Measurements from ENCODE around the gene PRPS1.

PRPS1 gene

DNA sequence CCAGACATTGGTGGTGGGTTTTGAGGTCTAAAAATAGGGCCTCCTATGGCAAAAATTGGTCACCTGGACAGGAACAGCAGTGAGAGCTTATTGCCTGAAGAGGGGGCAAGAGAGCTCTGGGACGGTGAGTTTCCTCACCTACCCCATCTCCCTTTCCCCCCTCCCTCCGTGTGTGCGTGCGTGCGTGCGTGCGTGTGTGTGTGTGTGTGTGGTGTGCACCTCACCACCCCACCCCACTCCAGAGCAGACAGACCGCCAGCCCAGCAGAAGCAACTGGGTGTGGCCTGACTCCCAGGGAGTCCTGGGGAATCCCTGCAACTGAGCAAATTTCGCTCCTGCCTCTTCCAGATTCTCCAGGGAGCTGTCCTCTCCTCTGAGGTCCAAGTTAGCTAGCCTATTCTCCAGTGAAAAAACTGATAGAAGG, 44.7 kb downstream of the PRPS1 start (continued):
- no peak for TF ChIP-seq ZNF292 (tag by site-specific recombination; IDR thresholded peaks at IDR 0.05; ENCODE audit: borderline replicate concordance, low read depth)
- TF ChIP-seq, protein P1, sequence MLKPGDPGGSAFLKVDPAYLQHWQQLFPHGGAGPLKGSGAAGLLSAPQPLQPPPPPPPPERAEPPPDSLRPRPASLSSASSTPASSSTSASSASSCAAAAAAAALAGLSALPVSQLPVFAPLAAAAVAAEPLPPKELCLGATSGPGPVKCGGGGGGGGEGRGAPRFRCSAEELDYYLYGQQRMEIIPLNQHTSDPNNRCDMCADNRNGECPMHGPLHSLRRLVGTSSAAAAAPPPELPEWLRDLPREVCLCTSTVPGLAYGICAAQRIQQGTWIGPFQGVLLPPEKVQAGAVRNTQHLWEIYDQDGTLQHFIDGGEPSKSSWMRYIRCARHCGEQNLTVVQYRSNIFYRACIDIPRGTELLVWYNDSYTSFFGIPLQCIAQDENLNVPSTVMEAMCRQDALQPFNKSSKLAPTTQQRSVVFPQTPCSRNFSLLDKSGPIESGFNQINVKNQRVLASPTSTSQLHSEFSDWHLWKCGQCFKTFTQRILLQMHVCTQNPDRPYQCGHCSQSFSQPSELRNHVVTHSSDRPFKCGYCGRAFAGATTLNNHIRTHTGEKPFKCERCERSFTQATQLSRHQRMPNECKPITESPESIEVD (tag by site-specific recombination; IDR thresholded peaks at IDR 0.05): no peak
- no peak for TF ChIP-seq ZNF391 (tag by site-specific recombination; IDR thresholded peaks at IDR 0.05; ENCODE audit: borderline replicate concordance, low read depth)
- no peak for TF ChIP-seq ZNF223 (tag by site-specific recombination; IDR thresholded peaks at IDR 0.05)
- TF ChIP-seq ZNF302 (tag by site-specific recombination; IDR thresholded peaks at IDR 0.05; ENCODE audit: low read depth): no peak
- TF ChIP-seq KLF7 (tag by site-specific recombination; IDR thresholded peaks at IDR 0.05; ENCODE audit: borderline replicate concordance): peak; percentile 99
- TF ChIP-seq BCL11A (tag by site-specific recombination; IDR thresholded peaks at IDR 0.05; ENCODE audit: low read depth): no peak
- TF ChIP-seq ZNF596 (tag by site-specific recombination; IDR thresholded peaks at IDR 0.05): no peak
- TF ChIP-seq ZNF548 (tag by site-specific recombination; IDR thresholded peaks at IDR 0.05): no peak
- TF ChIP-seq, protein P2, sequence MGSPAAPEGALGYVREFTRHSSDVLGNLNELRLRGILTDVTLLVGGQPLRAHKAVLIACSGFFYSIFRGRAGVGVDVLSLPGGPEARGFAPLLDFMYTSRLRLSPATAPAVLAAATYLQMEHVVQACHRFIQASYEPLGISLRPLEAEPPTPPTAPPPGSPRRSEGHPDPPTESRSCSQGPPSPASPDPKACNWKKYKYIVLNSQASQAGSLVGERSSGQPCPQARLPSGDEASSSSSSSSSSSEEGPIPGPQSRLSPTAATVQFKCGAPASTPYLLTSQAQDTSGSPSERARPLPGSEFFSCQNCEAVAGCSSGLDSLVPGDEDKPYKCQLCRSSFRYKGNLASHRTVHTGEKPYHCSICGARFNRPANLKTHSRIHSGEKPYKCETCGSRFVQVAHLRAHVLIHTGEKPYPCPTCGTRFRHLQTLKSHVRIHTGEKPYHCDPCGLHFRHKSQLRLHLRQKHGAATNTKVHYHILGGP (tag by site-specific recombination; IDR thresholded peaks at IDR 0.05): no peak
- TF ChIP-seq ZNF426 (tag by site-specific recombination; IDR thresholded peaks at IDR 0.05): no peak
- TF ChIP-seq ZNF274 (IDR thresholded peaks at IDR 0.05; ENCODE audit: low read length): no peak
- no peak for TF ChIP-seq ZNF274 (tag by site-specific recombination; IDR thresholded peaks at IDR 0.05; ENCODE audit: borderline replicate concordance)
- TF ChIP-seq EGR2 (tag by site-specific recombination; IDR thresholded peaks at IDR 0.05; ENCODE audit: low read depth): peak; percentile 45; the same call in 1 of the 2 replicates
- no peak for TF ChIP-seq ZNF114 (tag by site-specific recombination; IDR thresholded peaks at IDR 0.05)
- TF ChIP-seq ZBTB21 (tag by site-specific recombination; IDR thresholded peaks at IDR 0.05): 0 out of 2 replicates have a peak, but pooled peaks have one; percentile 31
- TF ChIP-seq ZNF530 (tag by site-specific recombination; IDR thresholded peaks at IDR 0.05; ENCODE audit: low read depth): no peak
- TF ChIP-seq SP7 (tag by site-specific recombination; IDR thresholded peaks at IDR 0.05): peak; percentile 82
- TF ChIP-seq ZNF184 (tag by site-specific recombination; IDR thresholded peaks at IDR 0.05): no peak
- TF ChIP-seq, protein P3, sequence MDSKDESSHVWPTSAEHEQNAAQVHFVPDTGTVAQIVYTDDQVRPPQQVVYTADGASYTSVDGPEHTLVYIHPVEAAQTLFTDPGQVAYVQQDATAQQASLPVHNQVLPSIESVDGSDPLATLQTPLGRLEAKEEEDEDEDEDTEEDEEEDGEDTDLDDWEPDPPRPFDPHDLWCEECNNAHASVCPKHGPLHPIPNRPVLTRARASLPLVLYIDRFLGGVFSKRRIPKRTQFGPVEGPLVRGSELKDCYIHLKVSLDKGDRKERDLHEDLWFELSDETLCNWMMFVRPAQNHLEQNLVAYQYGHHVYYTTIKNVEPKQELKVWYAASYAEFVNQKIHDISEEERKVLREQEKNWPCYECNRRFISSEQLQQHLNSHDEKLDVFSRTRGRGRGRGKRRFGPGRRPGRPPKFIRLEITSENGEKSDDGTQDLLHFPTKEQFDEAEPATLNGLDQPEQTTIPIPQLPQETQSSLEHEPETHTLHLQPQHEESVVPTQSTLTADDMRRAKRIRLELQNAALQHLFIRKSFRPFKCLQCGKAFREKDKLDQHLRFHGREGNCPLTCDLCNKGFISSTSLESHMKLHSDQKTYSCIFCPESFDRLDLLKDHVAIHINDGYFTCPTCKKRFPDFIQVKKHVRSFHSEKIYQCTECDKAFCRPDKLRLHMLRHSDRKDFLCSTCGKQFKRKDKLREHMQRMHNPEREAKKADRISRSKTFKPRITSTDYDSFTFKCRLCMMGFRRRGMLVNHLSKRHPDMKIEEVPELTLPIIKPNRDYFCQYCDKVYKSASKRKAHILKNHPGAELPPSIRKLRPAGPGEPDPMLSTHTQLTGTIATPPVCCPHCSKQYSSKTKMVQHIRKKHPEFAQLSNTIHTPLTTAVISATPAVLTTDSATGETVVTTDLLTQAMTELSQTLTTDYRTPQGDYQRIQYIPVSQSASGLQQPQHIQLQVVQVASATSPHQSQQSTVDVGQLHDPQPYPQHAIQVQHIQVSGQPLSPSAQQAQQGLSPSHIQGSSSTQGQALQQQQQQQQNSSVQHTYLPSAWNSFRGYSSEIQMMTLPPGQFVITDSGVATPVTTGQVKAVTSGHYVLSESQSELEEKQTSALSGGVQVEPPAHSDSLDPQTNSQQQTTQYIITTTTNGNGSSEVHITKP (tag by site-specific recombination; IDR thresholded peaks at IDR 0.05): peak; percentile 62
- no peak for TF ChIP-seq HOXD13 (CRISPR knock-in tag; IDR thresholded peaks at IDR 0.05; ENCODE audit: borderline replicate concordance)
- no peak for TF ChIP-seq ZNF830 (tag by site-specific recombination; IDR thresholded peaks at IDR 0.05; ENCODE audit: low read depth)
- TF ChIP-seq ZBTB1 (tag by site-specific recombination; IDR thresholded peaks at IDR 0.05): peak; percentile 87
- TF ChIP-seq SCRT1 (tag by site-specific recombination; IDR thresholded peaks at IDR 0.05; ENCODE audit: borderline replicate concordance): no peak
- TF ChIP-seq, protein P4, sequence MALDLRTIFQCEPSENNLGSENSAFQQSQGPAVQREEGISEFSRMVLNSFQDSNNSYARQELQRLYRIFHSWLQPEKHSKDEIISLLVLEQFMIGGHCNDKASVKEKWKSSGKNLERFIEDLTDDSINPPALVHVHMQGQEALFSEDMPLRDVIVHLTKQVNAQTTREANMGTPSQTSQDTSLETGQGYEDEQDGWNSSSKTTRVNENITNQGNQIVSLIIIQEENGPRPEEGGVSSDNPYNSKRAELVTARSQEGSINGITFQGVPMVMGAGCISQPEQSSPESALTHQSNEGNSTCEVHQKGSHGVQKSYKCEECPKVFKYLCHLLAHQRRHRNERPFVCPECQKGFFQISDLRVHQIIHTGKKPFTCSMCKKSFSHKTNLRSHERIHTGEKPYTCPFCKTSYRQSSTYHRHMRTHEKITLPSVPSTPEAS (tag by site-specific recombination; IDR thresholded peaks at IDR 0.05): peak; percentile 94
- TF ChIP-seq, protein P5, sequence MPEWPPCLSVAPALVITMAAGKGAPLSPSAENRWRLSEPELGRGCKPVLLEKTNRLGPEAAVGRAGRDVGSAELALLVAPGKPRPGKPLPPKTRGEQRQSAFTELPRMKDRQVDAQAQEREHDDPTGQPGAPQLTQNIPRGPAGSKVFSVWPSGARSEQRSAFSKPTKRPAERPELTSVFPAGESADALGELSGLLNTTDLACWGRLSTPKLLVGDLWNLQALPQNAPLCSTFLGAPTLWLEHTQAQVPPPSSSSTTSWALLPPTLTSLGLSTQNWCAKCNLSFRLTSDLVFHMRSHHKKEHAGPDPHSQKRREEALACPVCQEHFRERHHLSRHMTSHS (tag by site-specific recombination; IDR thresholded peaks at IDR 0.05): no peak
- peak; percentile 84; the same call in 1 of the 2 replicates for TF ChIP-seq ZBTB7A (tag by site-specific recombination; IDR thresholded peaks at IDR 0.05; ENCODE audit: low read depth)
- TF ChIP-seq ZNF324 (tag by site-specific recombination; IDR thresholded peaks at IDR 0.05): peak; percentile 88
- no peak for TF ChIP-seq ZNF140 (tag by site-specific recombination; IDR thresholded peaks at IDR 0.05)
- TF ChIP-seq ZNF132 (tag by site-specific recombination; IDR thresholded peaks at IDR 0.05; ENCODE audit: borderline replicate concordance): no peak
- no peak for TF ChIP-seq ZNF175 (tag by site-specific recombination; IDR thresholded peaks at IDR 0.05)
- TF ChIP-seq ZNF433 (tag by site-specific recombination; IDR thresholded peaks at IDR 0.05; ENCODE audit: low read depth): no peak
- TF ChIP-seq ZNF248 (tag by site-specific recombination; IDR thresholded peaks at IDR 0.05): no peak
- TF ChIP-seq ZNF354C (tag by site-specific recombination; IDR thresholded peaks at IDR 0.05; ENCODE audit: borderline replicate concordance, low read depth): no peak

Data from HEK293 (cell line).